HK-2 (cell line): ENCODE results near the gene MAEL.

ENCODE experiments used
- DNase-seq: peaks from one replicate; pipeline ENCODE4 v3.0.0-alpha.2; 2018; ENCODE audit not compliant: unreplicated experiment

MAEL gene

DNA sequence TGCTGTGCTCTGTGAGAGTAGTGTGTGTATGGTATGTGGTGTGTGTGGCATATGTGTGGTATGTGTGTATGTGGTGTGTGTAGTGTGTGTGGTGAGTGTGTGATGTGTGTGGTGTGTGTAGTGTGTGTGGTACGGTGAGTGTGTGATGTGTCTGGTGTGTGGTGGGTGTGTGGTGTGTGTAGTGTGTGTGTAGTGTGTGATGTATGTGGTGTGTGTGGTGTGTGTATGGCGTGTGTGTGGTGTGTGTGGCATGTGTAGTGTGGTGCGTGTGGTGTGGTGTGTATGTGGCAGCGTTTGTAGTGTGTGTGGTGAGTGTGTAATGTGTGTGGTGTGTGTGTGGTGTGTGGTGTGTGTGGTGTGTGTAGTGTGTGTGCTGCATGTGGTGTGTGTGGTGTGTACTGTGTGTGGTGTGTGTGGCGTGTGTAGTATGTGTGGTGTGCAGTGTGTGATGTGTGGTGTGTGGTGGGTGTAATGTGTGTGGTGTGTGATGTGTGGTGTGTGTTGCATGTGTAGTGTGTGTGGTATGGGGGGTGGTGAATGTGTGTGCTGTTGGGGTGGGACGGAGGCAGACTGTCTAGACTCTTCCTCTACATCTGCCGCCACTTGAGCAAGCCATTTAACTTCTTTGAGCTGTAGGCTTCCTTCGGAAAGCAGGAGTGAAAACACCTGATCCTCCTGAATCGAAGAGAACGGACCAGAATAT is 67.6 kb downstream of the MAEL start:
- no peak for DNase-seq

DNA sequence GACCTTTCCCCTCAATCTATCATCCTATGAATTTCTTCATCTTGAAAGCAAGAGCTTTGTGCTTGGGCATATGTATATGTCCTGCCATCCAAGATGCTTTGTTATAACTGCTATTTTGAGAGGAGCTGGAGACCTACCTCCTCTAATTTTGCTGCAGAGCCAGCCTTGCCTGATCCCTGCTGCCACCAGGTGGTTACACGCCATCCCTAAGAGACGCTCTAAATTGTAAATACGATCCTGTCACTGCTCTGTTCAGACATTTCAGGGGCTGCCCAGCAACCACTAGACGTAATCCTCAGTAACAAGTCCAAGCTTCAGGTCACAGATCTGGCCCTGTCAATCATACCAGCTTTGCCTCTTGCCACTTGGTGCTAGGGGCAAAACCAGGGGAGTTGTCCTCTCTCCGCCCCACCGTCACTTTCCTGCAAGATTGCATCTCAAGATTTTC is 68.2 kb downstream of the MAEL start:
- peak; percentile 55 for DNase-seq

DNA sequence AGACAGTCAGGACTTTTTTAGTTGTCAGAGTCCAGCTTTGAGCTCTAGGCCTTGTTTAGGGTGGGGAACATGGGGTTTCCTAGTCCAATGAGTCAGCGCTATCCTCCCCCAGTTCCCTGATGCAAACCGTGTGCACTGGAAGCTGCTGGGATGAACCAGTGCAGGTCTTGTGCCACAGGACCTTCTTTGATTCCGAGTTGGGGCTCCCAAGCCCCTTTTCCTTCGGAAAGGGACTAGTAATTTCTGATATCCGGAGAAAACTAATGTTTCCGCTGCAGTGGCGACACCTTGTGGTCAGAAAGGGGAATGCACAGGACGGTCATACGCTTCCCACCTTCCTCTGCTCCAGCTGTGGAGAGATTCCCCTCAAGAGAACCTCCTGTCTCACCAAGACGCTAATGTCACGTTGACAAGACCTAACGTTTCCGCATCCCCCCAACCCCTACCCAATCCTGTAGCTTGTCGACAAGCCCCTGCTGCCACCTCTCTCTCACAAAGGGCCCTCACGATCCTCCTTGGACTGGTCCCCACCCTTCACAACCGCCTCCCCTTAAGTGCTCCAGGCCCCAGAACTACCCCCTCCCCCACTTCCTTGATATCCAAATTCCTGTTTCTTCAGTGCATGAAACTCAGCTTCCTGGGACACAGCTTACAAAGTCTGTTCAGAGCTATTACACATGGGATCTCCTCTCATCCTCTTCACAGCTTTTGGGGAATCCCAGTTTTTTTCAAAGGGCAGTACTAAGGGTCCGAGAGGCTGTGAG is 70.1 kb downstream of the MAEL start:
- DNase-seq = peak; percentile 85

DNA sequence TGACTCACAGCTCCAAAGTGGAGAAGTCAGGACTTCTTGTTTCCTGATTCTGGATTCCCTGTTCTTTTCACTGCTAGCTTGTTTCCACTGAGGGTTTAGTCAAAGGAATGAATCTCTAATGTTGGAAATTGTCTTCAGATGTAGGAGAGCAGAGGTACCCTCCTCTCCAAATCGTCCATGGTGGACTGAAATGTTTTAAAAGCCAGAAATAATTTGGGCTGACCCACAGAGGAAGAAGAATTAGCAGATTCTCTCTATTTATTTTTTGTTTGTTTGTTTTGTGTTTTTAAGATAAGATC is 70.7 kb downstream of the MAEL start:
- DNase-seq = no peak

DNA sequence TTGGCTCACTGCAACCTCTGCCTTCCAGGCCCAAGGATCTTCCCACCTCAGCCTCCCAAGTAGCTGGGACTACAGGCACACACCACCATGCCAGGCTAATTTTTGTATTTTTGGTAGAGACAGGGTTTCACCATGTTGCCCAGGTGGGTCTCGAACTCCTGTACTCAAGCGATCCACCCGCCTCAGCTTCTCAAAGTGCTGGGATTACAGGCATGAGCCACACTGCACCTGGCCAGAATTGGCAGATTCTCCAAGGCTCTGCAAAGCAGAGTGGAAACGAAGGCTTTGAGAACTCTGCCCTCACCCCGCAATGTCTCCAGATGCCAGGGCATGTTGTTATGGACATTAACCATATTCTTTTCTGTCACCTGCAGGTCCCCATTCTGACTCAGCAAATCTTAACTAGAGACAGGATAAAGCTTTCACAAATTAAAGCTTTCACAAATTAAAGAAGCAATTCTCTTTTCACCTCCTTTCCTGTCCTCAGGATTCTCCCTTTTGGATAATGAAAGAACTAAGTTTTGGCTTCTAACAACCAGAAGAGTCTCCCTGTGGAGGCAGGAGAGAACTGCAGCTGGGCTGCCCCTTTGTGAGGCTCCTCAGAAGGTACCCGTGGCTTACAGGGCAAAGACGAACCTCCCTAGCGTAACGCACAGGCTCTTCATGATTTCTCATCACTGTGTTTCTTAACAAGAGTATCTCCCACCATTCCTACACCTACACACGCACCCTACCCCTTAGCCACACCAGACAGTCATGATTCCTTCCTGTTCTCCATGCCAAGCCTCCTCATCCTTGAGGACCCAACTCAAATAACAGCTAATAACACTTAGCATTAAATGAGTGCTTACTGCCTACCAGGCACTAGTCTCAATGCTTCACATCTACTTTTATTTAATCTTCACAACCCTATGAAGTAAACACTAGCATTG is 71.3 kb downstream of the MAEL start:
- DNase-seq = no peak

DNA sequence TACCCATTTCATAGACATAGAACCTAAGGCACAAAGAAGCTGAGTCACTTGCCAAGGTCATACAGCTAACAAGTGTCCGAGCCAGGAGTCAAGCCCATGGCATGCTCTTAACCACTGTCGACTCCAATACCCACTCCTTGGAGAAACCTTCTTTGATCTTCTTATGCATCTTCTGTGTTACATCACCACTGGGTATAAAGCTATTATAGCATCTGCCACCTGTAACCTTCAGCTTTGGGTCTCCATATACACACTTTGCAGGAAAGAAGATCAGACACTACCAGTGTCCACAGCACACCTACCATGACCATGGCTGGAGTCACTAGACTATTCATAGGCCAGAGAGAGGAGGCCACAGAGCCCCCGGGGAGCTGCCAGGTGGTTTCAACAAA is 72.0 kb downstream of the MAEL start:
- no peak for DNase-seq

DNA sequence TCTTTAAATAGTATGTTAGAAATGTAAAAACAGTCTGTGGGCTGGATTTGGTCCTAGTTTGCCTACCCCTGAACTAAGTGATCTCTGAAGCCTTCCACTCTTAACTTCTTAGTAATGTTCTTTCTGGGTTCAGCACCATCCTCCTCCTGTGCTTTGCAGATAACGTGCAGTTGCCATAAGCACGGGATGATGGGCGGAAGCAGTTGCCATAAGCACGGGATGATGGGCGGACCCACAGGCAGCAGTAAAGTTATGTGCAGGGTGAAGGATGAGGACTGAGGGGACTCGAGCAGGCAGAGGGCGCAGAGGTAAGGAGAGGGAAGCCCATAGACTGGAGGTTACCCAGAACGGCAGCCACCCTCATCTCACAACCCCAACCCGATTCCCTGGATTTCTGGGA is 75.5 kb downstream of the MAEL start:
- no peak for DNase-seq

DNA sequence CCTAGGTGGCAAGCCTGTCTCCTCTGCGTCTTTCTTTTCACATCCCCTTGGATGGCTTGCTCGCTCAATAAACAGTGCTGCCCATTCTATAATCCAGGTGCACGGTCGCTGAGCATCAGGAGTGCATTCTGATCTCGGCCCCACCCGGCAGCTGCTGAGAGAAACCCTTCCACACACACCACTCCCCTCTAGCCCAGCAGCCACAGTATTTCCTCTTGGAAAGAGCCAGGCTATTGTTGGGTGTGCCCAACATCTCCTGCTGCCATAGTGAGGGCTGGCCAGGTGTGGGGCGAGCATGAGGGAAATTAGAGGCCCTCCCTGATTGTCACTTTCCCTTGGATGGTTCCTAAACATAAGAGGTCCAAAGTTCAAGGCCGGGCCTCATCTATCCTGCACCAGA is 76.4 kb downstream of the MAEL start:
- DNase-seq = no peak

DNA sequence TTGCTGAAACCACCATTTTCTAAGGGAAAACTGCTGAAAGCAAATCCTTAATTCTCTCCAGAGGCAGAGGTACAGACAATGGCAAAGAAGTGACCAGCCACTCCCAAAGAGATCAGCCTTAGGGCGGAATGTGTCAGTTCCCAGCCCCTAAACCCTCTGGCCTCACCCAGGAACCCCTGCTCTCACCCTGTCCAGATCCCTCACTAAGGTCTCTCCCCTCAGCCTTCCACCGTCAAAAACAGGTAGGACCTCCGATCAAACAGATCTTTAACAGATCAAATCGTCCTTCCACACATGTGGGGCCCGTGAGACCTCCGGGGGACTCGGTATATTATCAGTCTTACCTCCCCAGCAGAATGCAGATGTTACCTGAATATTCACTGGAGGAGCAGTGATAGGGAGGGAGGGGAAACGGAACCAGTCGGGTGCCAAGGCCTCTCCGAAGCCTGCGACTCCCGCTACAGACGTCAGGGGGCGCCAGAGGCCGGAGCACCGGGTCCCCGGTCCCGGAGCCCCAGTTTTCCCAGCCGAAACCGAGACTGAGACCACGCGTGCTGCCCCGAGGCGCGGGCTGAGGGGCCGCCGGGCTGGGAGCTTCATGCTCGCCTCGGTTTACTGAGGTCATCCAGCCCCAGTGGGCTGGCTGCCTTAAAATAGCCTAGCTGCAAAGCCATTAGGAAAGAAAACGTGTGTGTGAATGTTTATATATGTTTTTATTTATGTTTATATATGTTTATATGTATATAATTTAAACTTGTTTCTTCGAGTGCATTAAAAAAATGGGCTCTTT is 77.4 kb downstream of the MAEL start:
- peak; percentile 80 for DNase-seq

DNA sequence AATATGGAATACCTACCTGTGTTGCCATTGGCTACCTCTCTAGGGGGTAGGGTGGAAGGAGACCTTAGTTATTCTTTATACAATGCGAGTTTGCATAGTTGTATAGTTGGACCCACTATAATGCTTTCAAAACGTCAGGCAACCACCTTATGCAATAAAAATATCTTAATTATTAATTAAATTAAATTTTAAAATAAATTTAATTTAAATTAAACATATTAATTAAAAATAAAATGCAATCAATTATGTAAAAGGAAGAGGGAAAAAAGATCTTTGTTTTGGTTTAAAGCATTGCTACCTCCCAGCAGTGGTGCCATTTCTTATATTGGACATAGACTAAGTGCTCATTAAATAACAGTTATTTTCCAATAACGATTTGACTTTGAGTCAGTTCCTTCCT is 78.8 kb downstream of the MAEL start:
- DNase-seq = no peak

DNA sequence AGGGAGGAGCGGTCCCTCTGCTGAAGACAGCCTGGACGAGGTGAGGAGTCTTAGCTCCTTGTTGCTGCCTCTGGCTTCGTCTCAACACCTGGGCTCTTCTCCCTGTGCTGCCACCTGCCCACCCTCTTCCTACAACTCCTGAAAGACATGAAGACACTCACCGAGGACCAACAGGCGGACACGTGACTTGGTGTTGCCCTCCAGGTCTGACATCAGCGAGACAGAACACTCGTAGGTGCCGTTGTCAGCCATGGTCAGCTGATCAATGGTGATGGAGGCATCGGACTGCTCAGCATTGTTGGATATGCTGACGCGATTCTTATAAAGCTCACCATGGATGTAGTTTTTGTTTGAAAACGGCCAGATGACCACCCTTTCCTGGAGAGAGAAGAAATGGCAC is 79.7 kb downstream of the MAEL start:
- no peak for DNase-seq

DNA sequence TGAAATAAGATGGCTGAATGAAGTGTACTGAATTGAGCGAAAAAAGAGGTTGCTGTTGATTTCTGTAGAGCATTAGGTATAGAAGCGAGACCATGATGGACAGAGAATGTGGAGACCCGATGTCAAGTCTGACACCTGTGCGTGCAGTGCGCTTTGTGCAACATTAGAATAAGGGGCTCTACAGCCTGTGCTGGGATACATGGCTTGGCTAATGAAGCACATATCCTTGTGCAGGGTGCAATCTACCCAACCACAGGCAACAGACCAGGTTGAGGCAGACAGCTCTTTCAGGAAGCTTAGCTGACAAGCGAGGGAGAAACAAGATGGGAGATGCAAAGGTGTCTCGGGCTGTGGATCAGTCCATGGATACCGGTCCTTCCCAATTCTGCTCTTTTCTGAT is 82.2 kb downstream of the MAEL start:
- DNase-seq = no peak
